GM19468 (cell line): ENCODE results near the gene APEH.
A peak's percentile ranks its signal among the peaks of the same experiment; 100 is the strongest.
"Not testable (repeated sequence)": the region's sequence is repeated elsewhere in the genome, so short reads cannot be mapped to it uniquely, and the experiment has no call there.

Experiments
- ATAC-seq: cut with Tn5 transposase; IDR thresholded peaks from one replicate; pipeline ENCODE4 v1.9.1; 2021; ENCODE audit warnings: mild to moderate bottlenecking, moderate library complexity, moderate number of reproducible peaks; ENCODE audit not compliant: unreplicated experiment; ENCODE audit errors: extremely low read depth

Gene APEH

DNA sequence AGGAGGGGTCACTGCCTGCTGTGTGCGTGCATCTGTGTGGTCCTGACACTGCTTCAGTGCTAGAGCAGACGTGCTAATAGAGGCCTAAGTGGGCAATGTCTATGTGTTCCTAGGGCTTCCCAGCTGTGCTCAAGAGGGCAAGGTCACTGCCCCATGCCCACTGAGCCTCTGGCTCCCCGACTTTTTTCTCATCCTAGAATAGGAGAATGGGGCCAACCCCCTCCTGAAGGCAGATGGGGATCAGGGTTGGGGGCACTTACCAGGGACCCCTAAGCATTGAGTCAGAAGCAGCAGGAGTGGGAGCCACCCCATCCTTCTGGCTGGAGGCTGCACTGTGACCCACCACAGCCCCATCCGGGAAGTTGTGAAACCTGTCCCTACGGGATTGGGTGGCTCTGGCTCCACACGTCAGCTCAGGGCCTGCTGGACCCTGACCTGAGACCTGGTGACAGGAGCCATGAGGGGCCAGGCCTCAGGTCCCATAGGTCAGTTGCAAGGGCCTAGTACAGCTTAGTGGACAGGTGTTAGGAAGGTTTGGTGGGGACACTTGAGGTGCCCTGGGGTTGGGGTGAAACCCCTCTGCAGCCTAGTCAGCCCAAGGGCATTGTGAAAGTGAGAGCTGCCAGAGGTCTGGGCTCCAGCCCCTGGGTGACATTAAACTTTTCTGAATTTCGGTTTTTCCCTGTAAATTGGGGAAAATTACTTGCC lies 14.3 kb downstream of the APEH start:
- not testable (repeated sequence) for ATAC-seq

GRCh38 chr3:49689046-49689907 lies 15.1 kb downstream of the APEH start, which contains the start of the genes MST1 and RNF123:
MST1 (minus strand) TSS chr3:49689474; CDS start chr3:49688691, 783 bp downstream.
RNF123 (plus strand) TSS chr3:49689557; CDS start chr3:49691166, 1,609 bp downstream.
- no peak for ATAC-seq

DNA sequence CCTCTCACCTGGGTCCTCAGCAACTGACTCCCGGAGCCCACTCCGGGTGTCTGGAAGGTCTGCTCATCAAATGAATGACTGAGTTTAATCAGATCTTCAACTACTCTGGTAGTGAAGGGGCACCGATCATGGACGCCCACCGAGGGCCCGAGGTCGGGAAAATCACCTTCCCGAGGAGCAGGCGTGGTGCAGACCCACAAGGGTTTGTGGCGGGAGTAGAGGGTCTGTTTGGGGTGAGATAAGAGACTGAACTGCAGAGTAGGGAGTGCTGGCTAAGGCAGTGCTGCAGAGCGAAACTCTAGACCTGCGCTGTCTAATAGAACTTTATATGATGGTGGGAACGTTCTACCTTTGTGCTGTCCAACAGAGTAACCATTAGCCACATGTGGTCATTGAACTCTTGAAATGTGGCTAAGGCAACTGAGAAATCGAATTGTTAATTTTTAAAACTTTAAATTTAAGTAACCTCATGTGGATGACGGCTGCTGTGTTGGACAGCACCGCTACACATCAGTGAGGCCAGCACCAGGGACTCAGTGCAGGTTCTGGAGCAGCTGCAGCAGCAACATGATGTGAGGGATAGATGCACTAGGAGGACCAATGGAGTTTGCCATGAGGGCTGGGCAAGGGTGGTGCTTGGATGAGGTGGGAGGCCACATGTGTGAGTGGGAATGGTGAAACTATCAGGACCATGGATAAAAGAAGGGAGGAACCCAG lies 15.9 kb downstream of the APEH start:
- ATAC-seq, result not testable (repeated sequence)

DNA sequence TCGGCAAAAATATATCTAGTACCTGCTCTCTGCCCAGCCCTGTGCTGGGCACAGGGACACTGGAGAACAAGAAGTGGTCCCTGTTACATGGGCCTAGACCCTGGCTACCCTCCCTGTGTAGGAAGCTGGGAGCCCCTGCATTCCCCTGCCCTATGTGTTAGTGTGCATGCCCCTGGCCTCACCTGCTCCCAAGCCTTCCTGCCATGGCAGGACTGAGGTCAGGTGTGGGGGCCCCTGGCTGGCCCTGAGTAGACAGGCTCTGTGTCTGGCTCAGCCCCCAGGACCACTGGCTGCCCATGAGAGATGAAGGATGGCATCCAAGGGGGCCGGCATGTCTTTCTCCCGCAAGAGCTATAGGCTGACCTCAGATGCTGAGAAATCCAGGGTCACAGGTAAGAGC lies 16.7 kb downstream of the APEH start:
- not testable (repeated sequence) for ATAC-seq

- not testable (repeated sequence) for ATAC-seq
Observed at GRCh38 chr3:49691481-49691880, 17.3 kb downstream of the APEH start.

GRCh38 chr3:49694409-49695070 lies 20.4 kb downstream of the APEH start:
- ATAC-seq, result not testable (repeated sequence)

DNA sequence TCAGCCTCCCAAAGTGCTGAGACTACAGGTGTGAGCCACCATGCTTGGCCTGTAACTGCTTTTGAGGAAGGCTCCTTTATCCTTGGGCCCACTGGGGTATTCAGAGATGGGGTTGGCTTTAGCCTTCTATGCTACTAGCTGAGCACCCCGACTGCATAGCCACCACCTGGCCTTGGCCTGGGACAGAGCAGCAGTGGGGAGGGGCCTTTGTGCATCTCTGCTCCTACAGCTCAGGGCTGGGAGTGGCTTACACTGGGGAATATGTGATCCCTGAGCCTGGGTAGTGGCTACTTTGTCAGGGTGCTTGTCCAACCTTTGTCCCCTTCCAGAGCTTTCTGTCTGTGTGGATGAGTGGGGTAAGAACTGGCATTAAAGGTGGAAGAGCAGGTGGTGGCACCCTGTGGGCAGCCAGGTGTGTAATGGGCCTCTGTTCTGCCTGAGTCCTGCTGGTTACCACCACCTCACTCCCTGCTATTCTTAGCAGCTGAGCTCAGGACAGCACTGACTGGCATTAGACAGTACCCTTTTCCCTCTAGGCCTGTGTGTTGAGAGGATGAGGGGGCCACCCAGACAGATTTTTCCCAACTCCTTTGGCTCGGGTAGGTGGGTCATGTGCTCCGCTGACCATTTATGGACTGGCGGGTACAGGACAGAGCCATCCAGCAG lies 21.3 kb downstream of the APEH start:
- not testable (repeated sequence) for ATAC-seq

DNA sequence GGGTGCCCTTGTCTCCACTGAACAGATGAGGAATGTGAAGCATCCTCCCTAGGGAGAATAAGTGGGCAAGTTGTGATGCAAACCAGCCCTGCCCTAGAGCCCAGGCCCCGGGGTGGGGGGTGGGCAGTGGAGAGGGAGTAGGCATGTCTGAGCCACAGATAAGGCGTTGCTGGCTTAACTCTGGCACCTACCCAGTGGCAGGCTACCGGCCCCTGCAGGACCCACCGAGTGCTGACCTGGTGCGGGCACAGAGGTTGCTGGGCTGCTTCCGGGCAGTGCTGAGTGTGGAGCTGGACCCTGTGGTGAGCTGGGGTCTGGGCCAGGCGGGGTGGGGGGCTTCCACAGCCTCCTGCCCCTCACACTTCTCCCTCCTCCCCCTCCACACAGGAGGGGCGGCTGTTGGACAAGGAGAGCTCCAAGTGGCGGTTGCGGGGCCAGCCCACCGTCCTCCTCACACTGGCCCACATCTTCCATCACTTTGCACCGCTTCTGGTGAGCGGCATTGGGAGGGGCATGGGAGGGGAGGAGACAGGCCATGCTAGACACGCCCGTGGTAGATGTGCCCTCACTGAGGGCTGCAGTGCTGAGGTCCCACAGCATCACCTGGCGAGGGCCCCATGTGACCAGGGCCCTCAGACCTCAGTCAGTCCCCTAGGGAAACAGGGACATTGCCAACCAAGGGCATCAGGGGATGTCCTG lies 25.3 kb downstream of the APEH start:
- no peak for ATAC-seq

DNA sequence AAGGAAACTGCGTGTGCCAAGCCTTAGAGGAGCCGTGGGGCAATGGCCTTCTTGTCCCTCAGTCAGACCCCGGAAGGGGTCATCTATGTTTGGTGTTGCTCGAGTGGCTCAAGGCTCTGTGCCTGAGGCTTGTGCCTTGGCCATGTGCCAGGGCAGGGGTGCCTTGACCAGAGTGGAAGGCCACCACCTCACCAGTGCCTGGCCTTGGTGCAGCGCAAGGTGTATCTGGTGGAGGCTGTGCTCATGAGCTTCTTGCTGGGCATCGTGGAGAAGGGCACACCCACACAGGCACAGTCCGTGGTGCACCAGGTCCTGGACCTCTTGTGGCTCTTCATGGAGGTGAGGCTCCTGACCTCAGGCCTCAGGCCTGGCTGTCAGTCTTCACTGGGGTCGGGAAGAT lies 25.9 kb downstream of the APEH start:
- ATAC-seq, result no peak

- ATAC-seq, result no peak
Observed at GRCh38 chr3:49700453-49701128, 26.4 kb downstream of the APEH start.

- ATAC-seq, result no peak
Observed at GRCh38 chr3:49701388-49702077, 27.4 kb downstream of the APEH start.

DNA sequence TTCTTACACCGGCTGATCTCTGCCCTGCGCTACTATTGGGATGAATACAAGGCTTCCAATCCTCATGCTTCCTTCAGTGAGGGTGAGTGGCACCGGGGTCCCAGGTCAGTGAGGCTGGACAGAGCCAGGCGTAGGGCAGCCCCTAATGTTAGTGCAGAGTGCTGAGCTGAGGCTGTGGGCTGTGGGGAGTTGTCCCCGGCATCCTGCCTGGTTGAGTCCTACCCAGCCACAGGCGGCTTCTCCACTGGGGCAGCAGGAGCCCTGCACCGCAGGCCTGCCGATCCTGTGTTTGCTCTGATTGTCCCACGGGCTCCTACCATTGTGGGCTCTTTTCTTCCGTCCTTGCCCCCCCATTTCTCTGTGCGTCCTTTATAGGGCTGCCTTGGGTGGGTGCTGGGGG lies 28.5 kb downstream of the APEH start:
- no peak for ATAC-seq

DNA sequence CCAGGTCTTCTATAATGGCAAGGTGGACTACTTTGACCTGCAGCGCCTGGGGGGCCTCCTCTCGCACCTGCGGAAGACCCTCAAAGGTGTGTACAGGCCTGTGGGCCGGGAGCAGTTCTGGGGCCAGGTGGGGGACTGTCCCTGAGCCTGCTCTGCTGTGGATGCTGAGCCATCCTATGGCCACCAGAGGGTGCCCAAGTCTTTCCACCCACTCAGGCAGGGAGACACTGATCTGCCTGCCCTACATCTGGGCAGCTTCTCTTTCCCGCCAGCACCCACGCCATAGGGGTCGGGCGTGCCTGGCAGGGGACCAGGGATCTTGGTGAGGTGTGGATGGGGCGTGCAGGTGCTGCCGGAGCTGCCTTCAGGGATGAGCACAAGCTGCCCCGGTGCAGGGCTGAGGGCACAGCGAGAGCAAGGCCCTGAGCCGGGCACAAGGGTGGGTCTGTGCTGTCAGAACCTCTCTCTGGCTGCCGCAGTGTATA lies 29.3 kb downstream of the APEH start:
- peak; percentile 57 for ATAC-seq

GRCh38 chr3:49703956-49704355 lies 29.8 kb downstream of the APEH start:
- no peak for ATAC-seq

DNA sequence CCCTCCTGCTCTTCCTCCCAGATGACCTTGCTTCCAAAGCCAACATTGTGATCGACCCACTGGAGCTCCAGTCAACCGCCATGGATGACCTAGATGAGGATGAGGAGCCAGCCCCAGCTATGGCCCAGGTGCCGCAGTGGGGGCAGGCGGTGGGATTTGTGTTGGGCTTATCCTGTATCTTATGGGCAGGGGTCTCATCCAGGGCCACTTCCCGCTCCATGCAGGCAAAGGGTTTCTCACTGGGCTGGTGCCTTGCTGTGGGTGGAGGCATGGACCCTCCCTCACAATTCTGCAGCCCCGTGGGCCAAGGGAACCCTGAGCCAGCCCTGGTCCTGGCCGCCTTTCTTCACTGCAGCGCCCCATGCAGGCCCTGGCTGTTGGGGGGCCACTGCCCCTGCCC lies 30.5 kb downstream of the APEH start:
- no peak for ATAC-seq

- no peak for ATAC-seq
Observed at GRCh38 chr3:49705390-49705960, 31.3 kb downstream of the APEH start.

GRCh38 chr3:49706456-49707112 lies 32.4 kb downstream of the APEH start:
- no peak for ATAC-seq
